HG02798 (cell line): Measurements from ENCODE around the gene PMCH.
"Not testable (repeated sequence)": the region's sequence is repeated elsewhere in the genome, so short reads cannot be mapped to it uniquely, and the experiment has no call there.

Experiments used
- ATAC-seq: cut with Tn5 transposase; IDR thresholded peaks from one replicate; pipeline ENCODE4 v1.9.1; 2021; ENCODE audit warnings: mild to moderate bottlenecking; ENCODE audit not compliant: unreplicated experiment, poor library complexity

The PMCH gene, protein sequence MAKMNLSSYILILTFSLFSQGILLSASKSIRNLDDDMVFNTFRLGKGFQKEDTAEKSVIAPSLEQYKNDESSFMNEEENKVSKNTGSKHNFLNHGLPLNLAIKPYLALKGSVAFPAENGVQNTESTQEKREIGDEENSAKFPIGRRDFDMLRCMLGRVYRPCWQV

DNA sequence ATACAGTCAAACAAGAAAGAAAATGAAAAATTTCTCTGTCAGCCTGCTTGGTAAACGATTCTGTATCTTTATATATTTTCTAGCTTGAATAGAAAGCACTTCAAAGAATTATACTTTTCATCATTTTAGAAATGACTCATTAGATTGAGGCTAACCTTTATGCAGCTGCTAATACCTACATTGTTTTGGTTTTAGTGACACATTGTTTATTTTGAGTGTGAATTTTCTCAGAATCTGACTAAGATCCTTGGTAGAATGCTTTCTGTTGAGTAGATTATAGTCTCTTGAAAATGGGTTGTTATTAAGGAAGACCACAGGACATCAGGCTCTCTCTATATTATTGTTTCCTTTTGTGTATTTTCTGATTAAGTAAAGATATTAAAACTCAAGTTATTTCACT, at the start of gene PMCH:
PMCH (minus strand) TSS at position 45 of the 400 bp plus-strand sequence. CDS start 63 bp downstream, outside the sequence.
- ATAC-seq = peak; percentile 80

- not testable (repeated sequence) for ATAC-seq
These were observed 43.2 kb upstream of the PMCH start for GRCh38 chr12:102240859-102241258.

GRCh38 chr12:102234599-102234998, 37.0 kb upstream of the PMCH start:
- no peak for ATAC-seq

- ATAC-seq = no peak
These were observed 34.8 kb upstream of the PMCH start for GRCh38 chr12:102232446-102232845.

- ATAC-seq = no peak
These were observed 34.4 kb upstream of the PMCH start for GRCh38 chr12:102232036-102232435.

DNA sequence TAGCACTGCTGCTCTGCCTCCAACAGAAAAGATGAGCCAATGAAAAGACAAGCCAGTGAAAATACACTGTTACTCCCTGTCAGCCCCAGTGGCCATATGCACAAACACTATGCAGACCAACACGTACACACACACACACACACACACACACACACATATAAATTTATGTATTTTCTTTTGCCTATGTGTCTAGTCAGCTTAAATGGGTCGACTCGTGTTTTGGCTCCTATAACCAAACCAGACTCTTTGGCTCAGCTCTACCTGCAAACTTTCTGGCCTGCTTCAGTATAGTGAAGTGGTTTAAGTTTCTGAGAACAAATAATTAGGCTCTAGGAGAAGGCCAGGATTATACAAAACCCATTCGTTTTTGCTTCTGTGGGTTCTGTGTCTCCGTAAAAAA, 30.3 kb upstream of the PMCH start:
- no peak for ATAC-seq

- ATAC-seq = no peak
These were observed 23.1 kb upstream of the PMCH start for GRCh38 chr12:102220736-102221135.

GRCh38 chr12:102215992-102216691, 18.5 kb upstream of the PMCH start:
- ATAC-seq = no peak

GRCh38 chr12:102204025-102204424, 6.4 kb upstream of the PMCH start:
- no peak for ATAC-seq

DNA sequence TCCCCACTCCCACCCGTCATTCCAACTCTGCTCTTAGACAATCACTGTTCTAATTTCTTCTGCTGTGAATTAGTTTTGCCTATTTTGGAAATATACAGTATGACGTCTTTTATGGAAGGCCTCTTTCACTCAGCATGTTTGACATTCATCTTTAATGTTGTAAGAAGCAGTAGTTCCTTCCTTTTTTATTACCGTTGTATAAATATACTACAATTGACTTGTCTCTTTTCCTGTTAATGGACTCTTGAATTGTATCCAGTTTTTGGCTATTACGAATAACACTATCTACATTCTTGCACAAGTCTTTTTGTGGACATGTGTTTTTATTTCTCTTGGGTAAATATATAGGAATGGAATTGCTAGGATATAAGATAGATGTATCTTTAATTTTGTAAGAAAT, 4.9 kb upstream of the PMCH start:
- ATAC-seq = no peak

DNA sequence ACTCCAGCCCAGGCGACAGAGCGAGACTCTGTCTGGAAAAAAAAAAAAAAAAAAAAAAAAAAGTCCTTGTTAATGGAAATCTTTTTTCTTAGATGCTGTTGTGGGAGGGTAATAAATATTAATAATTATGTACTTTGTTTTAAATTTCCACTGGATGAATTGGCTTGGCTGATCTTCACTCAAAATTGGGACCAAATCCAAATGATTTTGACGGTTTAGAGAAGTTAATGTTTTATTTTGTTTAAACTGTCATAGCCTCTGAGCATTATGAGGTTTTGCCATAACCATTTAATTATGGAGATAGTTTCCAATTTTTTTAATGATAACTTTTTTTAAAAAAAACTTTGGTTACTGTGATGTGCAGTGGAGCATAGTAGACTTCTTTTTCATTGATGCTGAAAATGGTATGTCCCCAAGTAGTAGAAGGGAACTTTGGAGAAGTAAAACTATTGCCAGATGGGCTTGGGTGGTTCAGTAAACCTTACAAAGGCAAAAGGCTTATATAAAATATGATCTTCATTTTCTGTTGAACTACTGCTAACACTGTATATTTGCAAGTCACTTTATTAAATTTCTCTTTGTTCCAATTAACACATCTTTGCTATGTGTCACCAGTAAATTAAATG, 3.9 kb upstream of the PMCH start:
- ATAC-seq = no peak

DNA sequence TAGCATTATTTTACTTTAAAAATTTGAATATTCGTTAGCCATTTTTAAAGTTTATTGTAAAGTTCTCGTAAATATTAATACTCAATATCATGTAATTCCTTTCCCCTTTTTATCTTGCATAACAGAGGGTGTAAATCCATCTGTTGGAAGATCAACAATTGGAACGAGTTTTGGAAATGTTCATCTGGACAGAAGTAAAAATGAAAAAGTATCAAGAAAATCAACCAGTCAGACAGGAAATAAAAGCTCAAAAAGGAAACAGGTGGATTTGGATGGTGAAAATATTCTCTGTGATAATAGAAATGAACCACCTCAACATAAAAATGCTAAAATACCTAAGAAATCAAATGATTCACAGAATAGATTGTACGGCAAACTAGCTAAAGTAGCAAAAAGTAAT, 1.8 kb downstream of the PMCH start:
- ATAC-seq = no peak

DNA sequence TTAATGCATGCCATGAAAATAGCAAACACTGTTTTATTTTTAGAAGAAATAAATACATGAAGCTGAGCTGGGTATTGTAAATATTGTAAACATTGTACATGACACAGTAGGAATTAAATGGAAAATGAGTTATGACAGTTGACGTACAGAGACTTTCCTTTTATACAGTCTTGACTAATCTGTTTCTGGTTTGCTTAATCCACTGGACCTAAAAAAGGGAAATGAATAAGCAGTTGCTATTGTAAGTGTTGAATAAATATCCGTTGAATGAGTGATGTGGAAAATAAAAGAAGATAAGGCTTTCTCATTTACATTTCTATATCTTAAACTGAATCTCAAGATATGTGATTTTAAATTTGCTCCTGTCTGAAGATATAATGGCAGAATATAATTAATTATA, 15.0 kb downstream of the PMCH start:
- no peak for ATAC-seq

GRCh38 chr12:102174761-102175160, 22.9 kb downstream of the PMCH start:
- ATAC-seq = no peak

DNA sequence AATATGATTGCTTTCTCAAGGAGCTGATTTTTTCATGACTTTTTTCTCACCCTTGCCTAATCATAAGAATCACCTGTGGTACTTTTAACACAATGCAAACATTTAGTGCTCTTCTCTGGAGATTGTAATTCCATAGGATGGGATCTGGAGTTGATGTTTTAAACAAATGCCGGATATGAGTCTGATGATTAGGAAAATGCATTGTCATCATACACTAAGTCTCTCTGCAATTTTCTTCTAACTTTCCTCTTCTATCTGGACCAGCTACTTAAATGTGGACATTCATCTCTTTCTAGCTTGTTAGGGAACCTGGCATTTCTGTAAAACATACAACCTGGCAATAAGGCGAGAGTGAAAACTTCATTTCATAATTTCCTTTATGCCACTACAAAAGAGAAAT, 23.5 kb downstream of the PMCH start:
- ATAC-seq = no peak

DNA sequence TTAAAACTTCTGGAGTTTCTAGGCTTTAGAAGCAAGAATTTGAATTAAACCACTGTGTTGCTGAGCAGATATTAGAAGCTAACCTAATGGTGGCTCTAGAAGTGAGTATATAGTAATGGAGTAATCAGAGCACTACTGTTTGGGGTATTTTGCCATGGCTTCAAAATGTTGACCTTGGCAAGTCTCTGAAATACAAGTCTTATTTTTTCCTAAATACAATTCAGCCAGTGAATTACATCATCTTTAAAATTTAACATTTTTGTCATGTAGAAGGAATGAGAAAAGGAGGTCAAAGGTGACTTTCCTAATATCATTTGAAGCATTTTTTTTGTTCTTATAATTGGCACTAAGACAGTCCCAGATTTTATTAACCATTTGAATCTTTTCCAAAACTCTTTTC, 25.2 kb downstream of the PMCH start:
- ATAC-seq = no peak

- ATAC-seq = no peak
These were observed 25.7 kb downstream of the PMCH start for GRCh38 chr12:102171951-102172350.

GRCh38 chr12:102169922-102170621, 27.6 kb downstream of the PMCH start:
- ATAC-seq = peak; percentile 60

- ATAC-seq = peak; percentile 74
These were observed 29.6 kb downstream of the PMCH start for GRCh38 chr12:102167821-102168604.

DNA sequence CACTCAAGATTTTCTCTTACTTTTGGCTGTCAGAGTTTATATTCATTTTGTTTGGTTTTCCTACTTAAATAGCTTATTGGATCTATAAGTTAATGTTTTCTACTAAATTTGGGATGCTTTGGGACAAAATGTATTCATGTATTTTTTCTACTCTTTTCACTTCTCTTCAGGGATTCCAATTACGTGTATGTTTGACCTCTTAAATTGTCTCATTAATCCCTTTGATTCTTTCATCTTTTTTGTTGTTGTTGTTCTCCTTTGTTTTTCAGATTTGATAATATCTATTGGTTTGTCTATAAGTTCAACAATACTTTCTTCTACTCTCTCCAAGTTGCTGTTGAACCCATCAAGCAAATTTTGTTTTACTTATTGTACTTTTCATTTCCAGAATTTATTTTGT, 34.2 kb downstream of the PMCH start:
- ATAC-seq = no peak
